Right lobe of liver (tissue), 4 donors: ENCODE results near the gene CFAP53.

Source experiments
- CTCF ChIP-seq, 4 donors: fragments of 200-600 bp in 3 of 4; fragments of 450-650 bp in 1 of 4; IDR thresholded peaks; one replicate each; pipeline versions ENCODE4 v1.5.1 to v1.8.0; 2016 to 2022; ENCODE audit warnings: antibody characterized with exemption in 4 of 4, mild to moderate bottlenecking in 2 of 4
- POLR2A ChIP-seq: fragments of 450-650 bp; IDR thresholded peaks from one replicate; pipeline ENCODE4 v1.6.1; 2017; ENCODE audit warnings: antibody characterized with exemption, mild to moderate bottlenecking
- donor health status: DM: no; HTN: no; CAD: no.
- donor health status: DM: no; HTN: no; CAD: no.
- donor health status: DM: no; HTN: yes; CAD: no.

GRCh38 chr18:50207722-50208121, 58.6 kb downstream of the CFAP53 start:
- TF ChIP-seq CTCF (IDR thresholded peaks at IDR 0.05) (no peak), POLR2A (no peak)
